H1 (cell line): ENCODE measurements around the gene COBLL1. TPM values are rescaled to one million over a fixed set of nuclear protein-coding genes. Genes with fewer than 3 reads are reported as not detected.

Experiments
- ATF3 ChIP-seq: IDR thresholded peaks from 2 replicates; pipeline ENCODE4 v1.6.1; 2011; ENCODE audit warnings: low read depth, mild to moderate bottlenecking, low read length; ENCODE audit not compliant: insufficient read depth
- BCL11A ChIP-seq, 2 experiments: IDR thresholded peaks; one replicate each; pipeline ENCODE4 v1.6.1; 2011; ENCODE audit warnings: low read depth in 2 of 2, low read length in 2 of 2, mild to moderate bottlenecking in 2 of 2
- HDAC6 ChIP-seq: IDR thresholded peaks from one replicate; pipeline ENCODE4 v1.7.1; 2012; ENCODE audit warnings: low read depth, mild to moderate bottlenecking, inconsistent platforms, low read length, moderate library complexity
- JUND ChIP-seq: IDR thresholded peaks from 2 replicates; pipeline ENCODE4 v1.6.1; 2011; ENCODE audit warnings: mild to moderate bottlenecking, improper control_type of control experiment, low read length
- SP4 ChIP-seq: IDR thresholded peaks from 2 replicates; pipeline ENCODE4 v1.6.1; 2012; ENCODE audit warnings: low read length, inconsistent platforms
- polyA plus RNA-seq, 7 experiments: library from polyadenylated mRNA; depleted of rRNA in 3 of 7; stranded (reverse) in 5 of 7; unstranded in 2 of 7; fragments of >200 nt in 5 of 7; fragments of 200-250 nt in 2 of 7; gene quantifications; 1 replicate in 5 of 7; 2 replicates in 1 of 7; 4 replicates in 1 of 7; pipeline versions ENCODE4 v1.2.1 to v1.2.3, GENCODE V29; 2011 to 2013; ENCODE audit warnings: missing spikeins in 2 of 7, mixed read lengths in 2 of 7
- total RNA-seq: library from RNA; stranded (reverse); fragmentation: NEBNext Ultra II Directional; extraction: Animal tissue kit (Norgen Biotek cat#: 25700); gene quantifications from 2 replicates; pipeline ENCODE4 v1.2.1, GENCODE V29; 2021

The COBLL1 gene
- total and polyA plus RNA-seq, 2 of the 8 experiments (the other 6 are each of a cell fraction or from before 2014, with no cell fraction given), result 2.2 to 6.2 TPM

DNA sequence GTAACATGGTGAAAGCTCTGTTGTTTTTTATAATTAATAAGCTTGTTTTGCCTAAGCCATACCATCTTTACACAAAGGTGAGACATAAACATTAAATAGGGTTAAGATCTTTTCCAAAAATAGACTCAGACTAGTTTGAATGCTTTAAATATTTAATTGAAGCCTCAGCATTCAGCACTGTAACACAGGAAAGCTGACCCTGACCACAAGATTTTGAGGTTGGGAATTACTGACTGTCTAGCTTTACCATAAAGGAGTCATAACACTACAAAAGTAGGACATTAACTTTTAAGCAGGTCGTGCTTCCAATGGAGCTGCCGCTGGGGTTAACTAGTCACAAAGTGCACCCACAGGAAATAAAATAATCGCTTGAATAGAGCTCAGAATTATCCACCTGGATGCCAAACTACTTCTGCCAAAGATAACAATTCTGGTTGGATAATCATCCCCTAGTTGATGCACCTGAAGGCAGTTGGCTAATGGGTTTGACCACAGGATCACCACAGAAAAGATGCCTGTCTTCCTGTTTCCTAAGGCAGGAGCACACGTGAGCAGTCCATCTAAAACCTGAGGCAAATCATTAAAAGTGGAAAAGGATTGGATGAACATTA, 106.2 kb downstream of the COBLL1 start (continued):
- TF ChIP-seq SP4, result no peak
- no peak for TF ChIP-seq JUND
- TF ChIP-seq HDAC6, result no peak
- no peak for TF ChIP-seq ATF3
- TF ChIP-seq BCL11A (IDR thresholded peaks at IDR 0.05; ENCODE audit: low read depth in 2 of 2, low read length in 2 of 2), result no peak
- TF ChIP-seq, all 59 proteins: peak for 0
